Measurements from ENCODE around the gene IDI2.
"Not testable (repeated sequence)": the region's sequence is repeated elsewhere in the genome, so short reads cannot be mapped to it uniquely, and the experiment has no call there.

The IDI2 gene

GRCh38 chr10:1025683-1026082 is at the start of gene IDI2:
TSS of gene IDI2 (minus strand) at chr10:1025859. CDS start at chr10:1024723, 1,136 bp downstream.
- no peak for DNase-seq

- peak; percentile 3 for DNase-seq
Measured at GRCh38 chr10:1074748-1075308, 49.2 kb upstream of the IDI2 start.

GRCh38 chr10:1074052-1074747 is 48.5 kb upstream of the IDI2 start:
- DNase-seq = no peak

GRCh38 chr10:1070919-1071318 is 45.3 kb upstream of the IDI2 start:
- peak; percentile 8 for DNase-seq

- no peak for DNase-seq
Measured at GRCh38 chr10:1068380-1069361, 43.0 kb upstream of the IDI2 start.

GRCh38 chr10:1066734-1067133 is 41.1 kb upstream of the IDI2 start:
- DNase-seq = not testable (repeated sequence)

- DNase-seq = no peak
Measured at GRCh38 chr10:1064964-1065247, 39.2 kb upstream of the IDI2 start.

- DNase-seq = no peak
Measured at GRCh38 chr10:1063232-1063865, 37.7 kb upstream of the IDI2 start.

GRCh38 chr10:1061930-1062774 is 36.5 kb upstream of the IDI2 start:
- peak; percentile 73 for DNase-seq

GRCh38 chr10:1059902-1060301 is 34.2 kb upstream of the IDI2 start:
- DNase-seq = no peak

GRCh38 chr10:1058017-1058416 is 32.4 kb upstream of the IDI2 start:
- no peak for DNase-seq

GRCh38 chr10:1057106-1057657 is 31.5 kb upstream of the IDI2 start:
- no peak for DNase-seq

- peak; percentile 85 for DNase-seq
Measured at GRCh38 chr10:1056326-1057105, 30.9 kb upstream of the IDI2 start, which contains the start of gene WDR37. TSS of gene WDR37 (plus strand) at chr10:1056385. CDS start at chr10:1072156, 15,771 bp downstream.

GRCh38 chr10:1054684-1055083 is 29.0 kb upstream of the IDI2 start:
- DNase-seq = no peak

GRCh38 chr10:1050554-1050953 is 24.9 kb upstream of the IDI2 start:
- DNase-seq = no peak

- peak; percentile 8 for DNase-seq
Measured at GRCh38 chr10:1050145-1050544, 24.5 kb upstream of the IDI2 start.

GRCh38 chr10:1049425-1049958 is 23.8 kb upstream of the IDI2 start:
- no peak for DNase-seq

GRCh38 chr10:1048732-1049424 is 23.2 kb upstream of the IDI2 start, which contains the start of gene IDI1:
TSS of gene IDI1 (minus strand) at chr10:1049119. CDS start at chr10:1049003, 116 bp downstream.
- DNase-seq = peak; percentile 99

GRCh38 chr10:1048349-1048731 is 22.7 kb upstream of the IDI2 start:
- no peak for DNase-seq

GRCh38 chr10:1047937-1048336 is 22.3 kb upstream of the IDI2 start:
- DNase-seq = no peak
